GM21360 (cell line): ENCODE measurements around the gene HPD.

ENCODE experiments used
- ATAC-seq: cut with Tn5 transposase; IDR thresholded peaks from one replicate; pipeline ENCODE4 v1.9.1; 2021; ENCODE audit warnings: mild to moderate bottlenecking, moderate library complexity; ENCODE audit not compliant: unreplicated experiment

Gene HPD

DNA sequence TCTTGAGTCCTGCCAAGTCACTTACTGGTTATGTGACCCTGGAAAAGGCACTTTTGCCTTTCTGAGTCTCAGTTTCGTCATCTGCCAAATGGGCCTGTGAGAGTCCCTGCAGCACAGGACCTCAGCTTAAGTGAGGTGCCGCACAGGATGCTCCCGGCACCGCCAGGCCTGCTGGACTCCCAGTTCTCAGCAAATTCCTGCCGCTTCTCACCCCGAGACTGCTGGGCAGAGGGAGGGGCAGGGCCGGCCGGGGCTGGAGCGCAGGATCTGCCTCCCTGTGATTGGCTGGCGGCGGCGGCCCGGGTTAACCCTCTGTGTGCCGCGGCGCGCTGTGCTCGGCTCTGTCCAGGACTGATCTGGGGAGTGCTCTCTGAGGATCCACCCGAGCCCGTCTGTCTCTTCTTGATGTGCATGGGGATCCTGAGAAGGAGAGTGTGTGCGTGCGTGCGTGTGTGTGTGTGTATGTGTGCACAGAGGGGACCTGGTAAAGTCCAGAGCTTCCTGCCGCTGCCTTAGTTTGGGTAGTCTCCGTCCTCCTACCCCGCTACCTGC is 46.3 kb downstream of the HPD start:
- no peak for ATAC-seq

GRCh38 chr12:121811434-121812319 is 47.0 kb downstream of the HPD start:
- ATAC-seq: no peak

DNA sequence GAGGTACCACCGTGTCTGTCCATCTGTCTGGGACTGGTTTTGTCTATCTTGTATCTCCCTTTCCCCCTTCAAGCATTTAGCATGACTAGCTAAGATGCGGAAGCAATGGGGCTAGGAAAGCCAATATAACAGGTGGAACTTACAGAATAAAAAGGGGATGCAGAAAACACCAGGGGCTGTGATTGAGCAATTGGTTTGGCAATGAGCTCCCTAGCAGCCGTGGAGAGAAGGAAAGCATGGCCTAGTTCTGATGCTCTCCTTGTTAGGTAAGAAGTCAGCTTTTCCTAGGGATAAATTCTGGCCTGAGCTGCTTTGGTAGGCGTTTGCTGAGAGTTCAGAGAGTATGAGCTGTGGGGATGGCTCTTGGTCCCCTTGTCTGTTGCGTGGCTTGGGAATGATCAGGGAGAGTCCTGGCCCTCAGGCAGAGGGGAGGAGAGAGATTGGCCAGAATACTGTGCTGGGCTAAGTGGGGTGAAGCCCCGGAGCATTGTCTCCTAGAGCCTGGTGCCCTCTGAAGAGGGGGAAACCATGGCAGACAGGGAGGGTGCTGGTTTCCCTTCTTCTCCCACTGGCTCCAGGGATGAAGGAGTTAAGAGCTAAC is 47.7 kb downstream of the HPD start:
- no peak for ATAC-seq

DNA sequence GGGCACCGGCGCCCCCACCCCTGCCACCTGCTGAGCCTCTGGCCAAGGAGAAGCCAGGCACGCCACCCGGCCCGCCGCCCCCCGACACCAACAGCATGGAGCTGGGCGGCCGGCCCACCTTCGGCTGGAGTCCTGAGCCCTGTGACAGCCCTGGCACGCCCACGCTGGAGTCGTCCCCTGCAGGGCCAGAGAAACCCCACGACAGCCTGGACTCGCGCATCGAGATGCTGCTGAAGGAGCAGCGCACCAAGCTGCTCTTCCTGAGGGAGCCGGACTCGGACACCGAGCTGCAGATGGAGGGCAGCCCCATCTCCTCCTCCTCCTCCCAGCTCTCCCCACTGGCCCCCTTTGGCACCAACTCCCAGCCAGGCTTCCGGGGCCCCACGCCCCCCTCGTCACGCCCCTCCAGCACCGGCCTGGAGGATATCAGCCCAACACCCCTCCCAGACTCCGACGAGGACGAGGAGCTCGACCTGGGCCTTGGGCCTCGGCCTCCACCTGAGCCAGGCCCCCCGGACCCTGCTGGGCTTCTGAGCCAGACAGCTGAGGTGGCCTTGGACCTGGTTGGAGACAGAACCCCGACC is 48.3 kb downstream of the HPD start:
- no peak for ATAC-seq

DNA sequence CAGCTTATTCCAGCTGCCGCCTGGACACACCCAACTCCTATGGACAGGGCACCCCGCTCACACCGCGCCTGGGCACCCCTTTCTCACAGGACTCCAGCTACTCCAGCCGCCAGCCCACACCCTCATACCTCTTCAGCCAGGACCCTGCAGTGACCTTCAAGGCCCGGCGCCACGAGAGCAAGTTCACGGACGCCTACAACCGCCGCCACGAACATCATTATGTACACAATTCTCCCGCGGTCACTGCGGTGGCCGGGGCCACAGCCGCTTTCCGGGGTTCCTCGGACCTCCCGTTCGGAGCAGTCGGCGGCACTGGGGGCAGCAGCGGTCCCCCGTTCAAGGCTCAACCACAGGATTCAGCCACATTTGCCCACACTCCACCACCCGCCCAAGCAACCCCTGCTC is 48.9 kb downstream of the HPD start:
- no peak for ATAC-seq

- ATAC-seq: no peak
Observed at GRCh38 chr12:121808623-121809022, 50.0 kb downstream of the HPD start.

DNA sequence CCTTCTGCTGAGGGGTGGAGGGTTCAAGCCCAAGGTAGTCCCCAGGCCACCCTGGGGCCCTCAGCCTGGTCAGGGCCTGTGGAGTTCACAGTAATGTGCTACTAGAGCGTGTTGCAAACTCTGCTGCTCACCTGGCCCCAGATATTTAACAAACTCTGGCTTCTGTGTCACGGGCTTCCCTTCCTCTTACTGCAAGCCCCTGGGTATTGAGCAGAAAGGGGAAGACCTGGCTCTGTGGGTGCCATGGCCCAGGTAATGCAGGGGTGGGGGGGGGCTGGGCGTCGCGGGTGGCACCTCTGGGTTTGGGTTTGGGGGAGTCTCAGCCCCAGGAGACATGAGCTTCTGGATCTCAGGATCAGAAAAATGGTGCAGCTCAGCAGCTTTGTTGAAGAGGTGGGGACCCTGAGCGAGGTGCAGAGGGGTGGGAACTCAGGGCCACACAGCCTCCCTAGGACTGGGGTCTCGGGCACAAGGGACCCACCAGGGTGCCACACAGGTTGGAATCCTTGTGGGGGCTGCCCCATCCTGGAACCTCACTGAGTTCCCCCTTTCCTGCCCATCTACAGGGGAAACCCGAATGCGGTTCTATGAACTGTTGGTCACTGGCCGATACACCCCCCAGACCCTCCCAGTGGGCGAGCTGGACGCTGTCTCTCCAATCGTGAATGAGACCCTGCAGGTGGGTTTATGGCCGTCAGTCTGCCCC is 50.9 kb downstream of the HPD start:
- ATAC-seq: no peak

GRCh38 chr12:121806546-121807423 is 51.9 kb downstream of the HPD start:
- ATAC-seq: no peak

DNA sequence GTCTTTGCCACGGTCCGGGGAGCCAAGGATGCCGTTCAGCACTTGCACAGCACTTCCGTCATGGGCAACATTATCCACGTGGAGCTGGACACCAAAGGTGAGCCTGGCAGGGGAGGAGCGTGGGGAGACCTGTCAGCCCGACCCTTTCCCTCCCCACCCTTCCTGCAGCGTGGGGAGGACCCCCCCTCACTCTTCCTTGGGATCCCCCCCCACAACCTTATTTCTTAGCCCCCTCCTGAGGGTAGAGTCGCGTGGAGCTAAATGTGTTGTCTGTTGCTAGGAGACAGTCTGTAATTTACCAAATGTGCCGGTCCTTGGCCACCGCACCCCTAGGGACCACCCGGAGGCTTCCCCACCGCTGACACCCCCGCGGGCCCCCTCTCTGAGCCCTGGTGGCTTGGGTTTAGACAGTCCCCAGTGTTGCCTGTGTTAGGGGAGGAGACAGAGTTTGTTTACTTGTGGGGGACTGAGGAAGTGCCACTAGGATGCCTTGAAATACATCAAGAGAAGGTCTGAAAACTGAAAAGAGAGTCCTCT is 52.6 kb downstream of the HPD start:
- ATAC-seq: no peak

- no peak for ATAC-seq
Observed at GRCh38 chr12:121805171-121806008, 53.3 kb downstream of the HPD start.

- no peak for ATAC-seq
Observed at GRCh38 chr12:121804417-121805111, 54.1 kb downstream of the HPD start.

DNA sequence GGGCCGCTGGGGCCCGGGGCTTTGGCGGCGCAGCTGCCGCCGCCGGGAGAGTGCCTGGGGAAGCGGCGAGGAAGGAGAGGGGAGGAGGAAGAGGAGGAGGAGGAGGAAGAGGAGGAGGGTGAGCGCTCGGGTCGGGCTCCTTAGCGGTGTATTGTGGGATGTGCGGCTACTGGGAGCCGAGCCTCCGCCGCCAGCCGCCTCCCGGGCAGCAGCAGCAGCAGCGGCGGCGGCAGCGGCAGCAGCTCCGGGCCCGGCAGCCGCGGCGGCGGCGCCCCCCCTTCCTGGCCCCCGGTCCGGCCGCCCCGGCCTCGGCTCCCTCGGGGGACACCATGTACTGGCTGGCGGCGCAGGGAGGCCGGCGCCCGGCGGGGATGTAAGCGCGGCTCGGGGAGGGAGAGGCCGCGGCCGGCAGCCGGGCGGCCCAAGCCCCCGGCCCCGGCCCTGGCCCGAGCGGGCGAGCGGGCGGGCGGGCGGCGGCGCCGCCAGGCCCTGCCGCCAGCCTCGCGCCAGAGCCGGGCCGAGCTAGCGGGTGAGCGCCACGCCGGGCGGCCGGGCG is 54.7 kb downstream of the HPD start, which contains the start of gene SETD1B:
SETD1B (plus strand) TSS at position 149 of the 556 bp plus-strand sequence. CDS start 729 bp downstream, outside the sequence.
- ATAC-seq: no peak

DNA sequence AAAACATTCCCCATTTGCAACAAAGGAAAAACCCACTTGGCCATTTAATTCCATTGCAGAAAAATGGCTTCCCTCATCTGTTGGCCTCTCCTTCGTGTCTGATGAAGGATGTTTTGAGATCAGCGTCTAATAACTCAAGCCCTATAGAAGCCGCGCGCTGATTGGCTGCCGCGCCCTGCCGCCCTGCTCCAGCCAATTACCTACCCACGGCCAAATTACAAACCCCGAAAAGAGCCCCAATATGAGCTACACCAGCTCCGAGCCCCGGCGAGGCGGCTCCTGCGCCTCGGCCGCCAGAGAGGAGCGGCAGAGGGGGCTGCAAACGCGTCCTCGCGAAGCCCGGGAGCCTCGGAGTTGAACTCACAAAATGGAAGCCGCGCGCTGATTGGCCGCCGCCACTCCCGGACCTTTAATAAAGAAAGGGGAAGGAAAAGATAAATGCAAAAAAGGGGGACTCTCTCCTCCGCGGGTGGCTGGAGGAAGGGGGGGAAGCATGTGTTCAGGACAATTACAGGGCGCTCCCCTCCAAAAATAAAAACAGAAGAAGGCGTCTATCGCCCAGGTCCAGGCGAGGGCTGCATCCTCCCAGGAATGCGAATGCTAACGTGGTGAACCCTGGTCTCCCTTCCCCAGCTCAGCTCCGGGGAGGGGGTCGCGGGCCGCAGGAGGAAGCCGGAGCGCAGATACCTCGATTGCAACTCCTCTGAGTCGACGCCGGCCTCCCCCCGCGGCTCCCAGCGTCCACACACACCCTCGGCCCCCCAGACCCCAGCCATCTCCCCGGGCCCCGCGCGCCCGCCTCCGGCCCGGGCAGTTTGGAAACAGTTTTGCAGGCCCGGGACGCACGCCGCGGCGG is 55.6 kb downstream of the HPD start:
- ATAC-seq: peak; percentile 38

DNA sequence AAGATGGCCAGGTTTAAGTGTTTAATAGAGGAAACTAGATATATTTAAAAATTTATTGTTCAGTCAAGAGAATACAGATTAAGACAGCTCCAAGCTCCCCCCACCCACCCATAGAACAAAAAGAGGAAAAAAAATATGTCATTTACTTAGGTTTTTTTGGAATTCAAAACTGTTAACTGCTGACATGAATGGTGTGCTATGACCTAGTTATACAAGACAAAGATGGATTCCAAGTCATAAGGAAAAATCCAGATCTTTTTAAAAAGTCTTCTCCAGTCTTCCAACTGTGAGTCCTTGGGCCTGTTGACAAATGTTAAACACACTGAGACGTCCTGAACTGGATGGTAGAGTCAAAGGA is 56.2 kb downstream of the HPD start:
- ATAC-seq: no peak

DNA sequence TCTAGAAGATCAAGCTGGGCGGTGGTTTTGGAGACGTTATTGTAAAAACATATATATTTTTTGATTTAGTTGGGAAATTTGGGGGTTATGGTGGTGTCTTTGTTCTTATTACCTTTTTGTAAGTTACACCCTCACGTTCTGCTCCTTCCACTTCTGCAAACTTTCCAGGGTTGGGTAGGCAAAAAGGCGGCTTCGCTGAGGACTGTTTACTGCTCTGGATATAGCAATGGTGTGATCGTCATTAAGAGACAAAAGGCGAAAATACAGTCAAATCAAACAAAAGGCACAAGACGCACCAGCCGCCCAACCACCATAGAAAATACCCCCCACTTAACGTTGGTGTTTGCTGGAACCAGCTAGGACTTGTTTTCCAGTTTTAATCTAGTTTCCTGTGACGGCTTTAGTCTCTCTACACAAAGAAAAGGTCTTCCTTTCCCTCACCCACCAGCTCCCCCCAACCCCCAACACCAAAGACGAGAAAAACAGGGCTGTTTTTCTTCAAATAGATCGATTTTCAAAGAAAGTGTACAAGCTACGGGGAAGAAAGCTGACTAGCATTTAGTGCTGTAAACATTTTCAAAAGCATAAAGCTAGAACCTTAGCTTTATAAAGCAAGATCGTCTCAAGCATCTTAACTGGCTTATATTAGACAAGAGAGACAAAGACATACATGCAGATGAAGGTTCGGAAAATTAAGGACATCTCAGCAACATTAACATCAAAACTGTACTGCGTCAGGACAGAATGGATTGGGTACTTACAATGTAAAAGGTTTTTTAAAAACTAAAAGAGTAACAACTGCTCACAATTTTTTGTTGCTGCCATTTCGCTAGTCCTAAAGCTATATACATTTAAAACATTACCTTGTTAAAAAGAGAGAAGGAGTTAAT is 56.8 kb downstream of the HPD start:
- no peak for ATAC-seq
